GM18861 (cell line): ENCODE data around the gene MON2.
"Not testable (repeated sequence)": the region's sequence is repeated elsewhere in the genome, so short reads cannot be mapped to it uniquely, and the experiment has no call there.

Experiments
- ATAC-seq: cut with Tn5 transposase; IDR thresholded peaks from one replicate; pipeline ENCODE4 v1.9.1; 2021; ENCODE audit not compliant: unreplicated experiment

The MON2 gene

DNA sequence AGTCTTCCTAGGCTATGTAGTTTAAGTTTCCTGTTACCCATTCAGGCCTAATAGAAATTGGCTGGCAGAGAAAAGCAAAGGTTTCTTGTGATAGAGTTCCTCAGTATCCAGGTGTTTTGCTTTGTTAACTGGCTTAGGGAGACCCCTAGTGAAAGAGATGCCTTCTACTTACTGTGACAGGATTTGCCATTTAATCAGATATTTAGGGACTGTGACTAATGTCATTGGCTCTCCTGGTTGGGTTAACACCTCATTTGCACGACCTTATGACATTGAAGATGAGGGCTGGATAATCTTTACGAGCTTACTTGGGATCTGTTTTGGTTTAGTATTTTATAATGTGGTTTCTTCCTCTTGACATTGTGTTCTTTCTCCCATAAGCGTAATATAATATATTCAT, 5.8 kb downstream of the MON2 start:
- no peak for ATAC-seq

DNA sequence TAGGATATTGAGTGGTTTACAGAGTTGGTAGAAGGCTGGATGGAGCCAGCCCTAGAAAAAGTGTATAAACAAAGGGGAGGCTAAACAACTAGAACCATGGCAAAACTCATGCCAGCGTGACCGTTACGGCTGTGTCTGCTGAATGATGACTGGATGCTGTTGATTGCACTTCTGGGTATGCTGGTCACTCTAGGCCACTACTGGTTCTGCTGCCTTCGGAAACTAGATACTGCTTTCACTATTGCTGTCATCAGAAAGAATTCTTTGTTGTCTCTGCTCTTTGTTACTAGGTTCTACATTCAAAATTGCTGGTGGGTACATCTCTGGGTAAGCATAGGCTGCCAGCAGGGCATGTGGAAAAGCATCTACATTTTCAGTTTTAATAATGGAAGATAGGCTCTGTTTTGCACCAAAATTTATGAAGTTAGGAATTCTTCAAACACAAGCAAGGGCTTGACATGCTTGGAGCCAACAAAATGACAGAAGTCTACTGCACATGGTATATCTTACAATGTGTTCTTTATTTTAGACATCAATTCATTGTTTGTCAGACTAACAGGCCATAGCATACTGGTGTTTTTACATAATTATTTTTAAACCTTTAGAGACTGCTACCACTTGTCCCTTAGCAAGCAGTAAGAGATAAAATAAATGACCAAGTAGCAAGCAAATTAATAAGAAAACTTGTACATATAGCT, 15.4 kb downstream of the MON2 start:
- ATAC-seq = no peak

DNA sequence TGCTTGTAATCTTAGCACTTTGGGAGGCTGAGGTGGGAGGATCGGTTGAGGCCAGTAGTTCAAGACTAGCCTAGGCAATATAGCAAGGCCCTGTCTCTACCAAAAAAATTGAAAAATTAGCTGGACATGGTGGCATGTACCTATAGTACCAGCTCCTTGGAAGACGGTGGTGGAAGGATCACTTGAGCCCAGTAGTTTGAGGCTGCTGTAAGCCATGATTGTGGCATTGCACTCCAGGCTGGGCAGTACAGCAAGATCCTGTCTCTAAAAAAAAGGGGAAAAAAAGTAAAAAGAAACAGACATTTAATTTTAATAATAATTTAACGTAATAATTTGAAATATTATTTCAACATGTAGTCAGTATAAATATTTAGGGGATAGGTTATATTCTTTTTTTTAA, 16.1 kb downstream of the MON2 start:
- no peak for ATAC-seq

DNA sequence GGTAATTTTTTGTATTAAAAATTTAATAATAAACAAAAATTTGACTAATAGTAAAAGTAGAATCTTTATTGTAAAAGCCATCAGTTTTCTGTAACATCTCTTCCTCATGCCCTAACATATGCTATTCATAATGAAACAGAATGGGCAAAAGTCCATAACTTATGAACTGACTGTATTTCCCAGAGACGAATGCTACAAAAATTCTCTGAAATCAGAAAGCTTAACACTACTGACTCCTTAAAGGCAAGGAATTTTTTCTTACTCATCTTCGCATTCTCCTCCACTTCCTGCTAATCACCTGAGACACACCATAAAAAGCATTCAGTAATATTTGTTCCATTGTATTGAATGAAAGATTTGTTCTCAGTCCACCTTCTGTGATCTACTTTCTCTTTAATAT, 17.6 kb downstream of the MON2 start:
- ATAC-seq = peak; percentile 40

DNA sequence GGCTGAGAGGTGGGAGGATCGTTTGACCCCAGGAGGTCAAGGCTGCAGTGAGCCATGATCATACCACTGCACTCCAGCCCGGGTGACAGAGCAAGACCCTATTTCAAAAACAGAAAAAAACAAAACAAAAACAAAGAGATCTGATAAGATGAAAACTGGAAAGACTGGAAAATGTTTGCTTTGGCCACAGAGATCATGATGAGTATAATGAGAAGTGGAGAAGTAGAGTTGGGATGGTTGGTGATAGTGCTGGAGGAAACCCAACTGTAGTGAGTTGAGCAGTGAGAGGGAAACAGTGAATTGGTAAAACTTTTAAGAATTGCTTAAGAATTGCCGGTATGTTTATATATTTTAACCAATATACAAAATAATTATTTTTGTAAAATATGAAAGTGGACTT, 39.2 kb downstream of the MON2 start:
- no peak for ATAC-seq

DNA sequence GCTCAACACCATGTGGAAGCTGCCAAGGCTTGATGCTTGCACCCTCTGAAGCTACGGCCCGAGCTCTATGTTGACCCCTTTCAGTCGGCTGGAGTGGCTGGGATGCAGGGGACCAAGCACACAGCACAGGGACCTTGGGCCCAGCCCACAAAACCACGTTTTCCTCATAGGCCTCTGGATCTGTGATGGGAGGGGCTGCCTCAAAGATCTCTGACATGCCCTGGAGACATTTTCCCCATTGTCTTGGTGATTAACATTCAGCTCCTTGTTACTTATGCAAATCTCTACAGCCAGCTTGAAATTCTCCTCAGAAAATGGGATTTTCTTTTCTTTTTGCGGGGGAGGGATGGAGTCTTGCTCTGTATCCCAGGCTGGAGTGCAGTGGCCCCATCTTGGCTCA, 46.3 kb downstream of the MON2 start:
- no peak for ATAC-seq

DNA sequence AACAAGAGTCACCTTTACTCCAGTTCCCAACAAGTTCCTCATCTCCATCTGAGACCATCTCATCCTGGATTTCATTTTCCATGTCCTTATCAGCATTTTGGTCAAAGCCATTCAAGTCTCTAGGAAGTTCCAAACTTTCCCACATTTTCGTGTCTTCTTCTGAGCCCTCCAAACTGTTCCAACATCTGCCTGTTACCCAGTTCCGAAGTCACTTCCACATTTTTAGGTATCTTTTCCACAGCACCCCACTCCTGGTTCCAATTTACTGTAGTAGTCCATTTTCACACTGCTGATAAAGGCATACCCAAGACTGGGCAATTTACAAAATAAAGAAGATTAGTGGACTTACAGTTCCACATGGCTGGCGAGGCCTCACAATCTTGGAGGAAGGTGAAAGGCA, 47.5 kb downstream of the MON2 start:
- ATAC-seq = not testable (repeated sequence)

DNA sequence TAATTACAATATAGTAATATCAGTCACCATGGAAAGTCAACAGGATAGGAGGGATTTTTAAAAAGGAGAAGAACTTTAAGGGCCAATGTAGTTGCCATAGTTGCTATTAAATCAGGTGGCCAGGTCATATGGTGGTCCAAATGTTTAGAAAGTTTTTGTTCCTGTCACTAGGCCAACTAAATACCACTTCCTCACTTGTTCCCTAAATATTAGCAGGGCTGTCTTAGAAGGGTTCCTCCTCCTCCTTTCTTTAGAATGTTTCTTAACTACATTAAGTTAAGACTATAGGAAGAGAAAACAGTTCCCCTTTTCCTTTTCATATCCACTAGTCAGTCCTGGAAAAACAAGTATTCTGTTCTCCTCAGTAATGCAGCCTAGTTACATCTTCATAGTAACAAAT, 50.3 kb downstream of the MON2 start:
- no peak for ATAC-seq

DNA sequence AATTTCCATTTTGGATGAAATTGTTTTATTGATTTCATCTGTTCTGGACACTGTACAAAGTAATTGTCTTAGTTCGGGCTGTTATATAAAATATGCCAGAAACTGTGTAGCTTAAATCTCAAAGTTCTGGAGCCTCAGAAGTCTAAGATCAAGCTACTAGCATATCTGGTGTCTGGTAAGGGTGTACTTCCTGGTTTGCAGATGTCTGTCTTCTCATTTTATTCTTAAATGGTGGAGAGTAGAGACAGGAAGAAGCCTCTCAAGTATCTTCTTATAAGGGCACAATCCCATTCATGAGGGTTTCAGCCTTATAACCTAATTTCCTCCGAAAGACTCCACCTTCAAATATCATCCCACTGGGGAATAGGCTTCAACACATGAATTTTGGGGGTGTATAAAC, 51.3 kb downstream of the MON2 start:
- ATAC-seq = no peak

DNA sequence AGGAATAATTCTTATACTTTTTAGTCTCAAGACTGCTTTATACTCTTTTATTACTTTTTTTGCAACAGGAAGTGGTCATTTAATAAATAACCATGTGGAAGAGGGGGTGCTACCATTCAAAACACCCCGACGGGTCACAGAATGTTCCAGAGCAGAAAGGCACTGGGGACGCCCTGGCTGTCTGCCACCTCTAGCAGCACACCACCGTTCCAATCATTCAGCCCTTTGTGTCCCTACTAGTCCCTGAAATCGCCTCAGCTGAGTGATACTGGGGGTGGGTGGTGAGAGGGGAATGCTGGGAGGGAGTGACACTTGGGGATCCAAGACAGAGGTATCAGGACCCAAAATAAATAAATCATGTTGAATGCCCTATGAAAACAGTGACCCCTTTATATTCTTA, 52.4 kb downstream of the MON2 start:
- ATAC-seq = no peak

DNA sequence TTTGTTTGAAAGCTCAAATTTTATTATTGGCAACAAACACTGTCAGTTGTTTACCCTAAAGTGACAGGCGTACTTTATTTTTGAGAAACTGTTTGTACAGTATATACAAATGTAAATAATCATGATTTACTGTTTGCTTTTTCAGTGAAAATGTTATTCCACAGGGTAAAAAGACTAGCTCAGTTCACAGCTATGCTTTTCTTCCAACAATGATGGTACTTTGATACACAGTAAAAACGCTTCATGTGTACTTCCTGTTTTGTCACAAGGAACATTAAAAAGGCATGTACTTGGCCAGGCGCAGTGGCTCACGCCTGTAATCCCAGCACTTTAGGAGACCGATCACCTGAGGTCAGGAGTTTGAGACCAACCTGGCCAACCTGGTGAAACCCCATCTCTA, 53.7 kb downstream of the MON2 start:
- no peak for ATAC-seq

DNA sequence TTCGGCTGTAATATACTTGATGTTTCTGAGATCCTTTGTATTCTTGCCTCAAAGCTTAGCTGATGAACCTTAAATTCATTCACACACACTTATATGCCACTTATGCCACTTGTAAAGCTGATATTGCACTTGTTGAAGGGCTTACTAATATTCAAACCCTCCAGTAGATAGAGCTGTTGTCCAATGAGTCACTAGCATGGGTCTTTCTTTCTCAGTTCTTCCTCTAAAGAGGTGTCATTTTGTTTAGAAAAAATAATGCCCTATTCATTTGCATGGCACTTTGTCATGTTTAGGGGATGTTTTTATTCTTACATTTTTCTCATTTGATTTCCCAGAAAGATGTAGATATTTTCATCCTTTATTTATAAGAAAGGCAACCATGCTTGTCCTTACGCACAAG, 56.4 kb downstream of the MON2 start:
- peak; percentile 62 for ATAC-seq

DNA sequence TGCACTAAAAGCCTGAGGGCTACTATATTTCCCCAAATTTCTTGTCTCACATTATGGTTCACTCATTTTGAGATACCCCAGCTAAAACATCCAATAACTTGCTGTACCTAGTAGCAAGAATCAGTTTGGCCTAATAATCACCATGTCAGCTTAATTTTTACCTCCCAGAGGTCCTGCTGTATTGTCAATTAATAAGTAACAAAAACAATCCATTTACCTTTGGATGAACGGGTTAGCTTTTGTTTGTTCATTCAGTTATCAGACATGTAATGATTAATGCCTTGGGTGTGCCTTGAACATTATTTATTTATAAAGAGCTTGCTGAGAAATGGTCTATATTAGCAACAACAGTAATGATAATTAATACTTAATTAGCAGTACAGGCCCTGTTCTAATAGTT, 57.0 kb downstream of the MON2 start:
- no peak for ATAC-seq

DNA sequence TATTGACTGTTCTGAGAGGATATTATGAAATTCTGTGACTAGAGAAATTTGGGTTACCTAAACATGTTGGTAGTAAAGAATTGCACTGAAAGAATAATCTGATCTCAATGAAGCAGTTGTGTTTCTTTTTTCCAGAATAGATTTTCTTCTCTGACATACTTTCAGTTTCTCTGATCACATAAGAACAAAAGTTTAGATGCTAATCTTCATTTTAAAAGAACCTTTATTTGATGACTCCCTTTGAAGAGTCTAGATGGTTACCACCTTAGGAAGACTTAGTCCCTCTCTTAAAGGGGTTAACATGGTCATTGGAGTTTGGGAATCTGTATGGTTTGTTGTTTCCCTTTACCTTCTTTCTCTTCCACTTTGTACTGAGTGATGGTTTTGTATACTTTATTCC, 58.6 kb downstream of the MON2 start:
- no peak for ATAC-seq

DNA sequence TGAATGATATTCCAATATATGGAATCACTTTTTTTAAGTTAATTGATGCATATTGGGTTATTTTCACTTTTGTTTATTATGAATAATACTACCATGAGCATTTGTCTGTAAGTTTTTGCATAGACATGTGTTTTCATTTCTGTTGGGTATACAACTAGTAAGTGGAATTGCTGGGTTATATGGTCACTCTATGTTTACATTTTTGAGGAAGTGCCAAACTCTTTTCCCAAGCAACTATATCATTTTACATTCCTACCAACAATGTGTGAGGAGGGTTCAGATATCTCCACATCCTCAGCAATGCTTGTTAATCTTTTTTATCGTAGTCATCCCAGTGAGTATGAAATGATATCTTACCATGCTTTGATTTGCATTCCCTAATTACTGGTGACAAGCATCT, 64.0 kb downstream of the MON2 start:
- ATAC-seq = no peak

DNA sequence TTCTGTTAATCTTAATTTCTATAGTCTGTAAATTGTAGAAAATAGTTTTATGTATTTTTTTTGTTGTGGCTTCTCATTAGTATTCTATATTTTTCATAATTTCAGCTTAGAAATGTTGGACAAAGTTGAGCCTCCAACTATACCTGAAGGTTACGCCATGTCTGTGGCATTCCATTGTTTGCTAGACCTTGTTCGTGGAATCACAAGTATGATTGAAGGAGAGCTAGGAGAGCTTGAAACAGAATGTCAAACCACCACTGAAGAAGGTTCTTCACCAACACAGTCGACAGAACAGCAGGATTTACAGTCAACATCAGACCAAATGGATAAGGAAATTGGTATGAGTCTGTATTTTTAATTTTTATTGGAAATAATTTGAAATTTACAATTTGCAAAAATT, 65.7 kb downstream of the MON2 start:
- no peak for ATAC-seq

DNA sequence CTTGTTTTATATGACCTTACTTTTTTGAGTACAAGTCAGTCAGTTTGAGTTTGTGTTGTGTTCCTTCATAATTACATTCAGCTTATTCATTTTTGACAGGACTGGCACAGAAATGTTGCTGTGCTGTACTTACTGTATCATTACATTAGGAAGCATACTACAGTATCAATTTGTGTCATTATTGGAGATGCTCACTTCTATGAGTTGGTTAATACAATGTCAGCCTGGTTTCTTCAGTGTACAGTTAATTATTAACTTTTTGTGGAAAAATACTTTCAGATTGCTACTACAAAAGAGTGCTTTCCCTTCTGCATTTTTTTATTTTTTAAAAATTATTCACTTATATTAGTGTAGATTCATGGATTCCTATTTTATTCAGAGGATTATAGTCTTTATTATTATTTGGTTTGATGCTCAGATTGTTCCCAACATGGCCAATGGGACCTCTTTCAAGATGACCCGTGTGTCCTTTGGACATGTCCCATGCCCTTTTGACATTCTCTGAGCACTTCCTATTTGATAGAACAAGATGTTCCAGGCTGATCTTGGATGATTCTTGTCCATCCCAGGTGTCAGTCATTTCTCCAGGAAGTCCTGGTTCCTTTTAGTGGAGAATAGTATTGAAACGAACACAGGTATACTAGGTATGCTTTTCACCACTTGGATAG, 66.6 kb downstream of the MON2 start:
- ATAC-seq = peak; percentile 45

DNA sequence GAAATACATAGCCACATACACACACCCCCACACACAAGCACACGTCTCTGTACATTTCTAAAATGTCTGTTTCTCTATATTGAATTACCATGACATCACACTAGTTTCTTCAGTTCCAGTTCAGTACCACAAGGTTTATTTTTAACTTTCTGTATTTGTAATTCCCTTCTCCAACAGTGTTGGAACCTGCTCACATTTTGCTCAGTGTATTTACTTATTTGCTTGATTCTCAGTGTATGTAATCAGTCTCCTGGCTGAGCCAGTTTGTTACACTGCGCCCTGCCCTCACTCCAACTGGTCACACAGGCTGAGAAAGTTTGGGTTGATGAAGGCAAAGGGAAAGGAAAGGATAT, 67.1 kb downstream of the MON2 start:
- ATAC-seq = peak; percentile 32

DNA sequence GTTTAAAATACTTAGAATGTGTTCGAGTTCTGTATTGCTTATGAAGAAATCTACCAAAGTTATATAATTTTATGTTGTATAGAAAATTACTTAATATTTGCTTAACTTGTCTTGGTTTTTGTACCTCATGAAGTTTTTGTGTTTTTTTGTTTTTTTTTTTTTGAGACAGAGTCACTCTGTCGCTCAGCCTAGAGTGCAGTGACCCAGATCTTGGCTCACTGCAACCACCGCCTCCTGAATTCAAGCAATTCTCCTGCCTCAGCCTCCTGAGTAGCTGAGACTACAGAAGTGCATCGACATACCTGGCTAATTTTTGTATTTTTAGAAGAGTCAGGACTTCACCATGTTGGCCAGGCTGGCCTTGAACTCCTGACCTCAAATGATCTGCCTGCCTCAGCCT, 69.9 kb downstream of the MON2 start:
- no peak for ATAC-seq

DNA sequence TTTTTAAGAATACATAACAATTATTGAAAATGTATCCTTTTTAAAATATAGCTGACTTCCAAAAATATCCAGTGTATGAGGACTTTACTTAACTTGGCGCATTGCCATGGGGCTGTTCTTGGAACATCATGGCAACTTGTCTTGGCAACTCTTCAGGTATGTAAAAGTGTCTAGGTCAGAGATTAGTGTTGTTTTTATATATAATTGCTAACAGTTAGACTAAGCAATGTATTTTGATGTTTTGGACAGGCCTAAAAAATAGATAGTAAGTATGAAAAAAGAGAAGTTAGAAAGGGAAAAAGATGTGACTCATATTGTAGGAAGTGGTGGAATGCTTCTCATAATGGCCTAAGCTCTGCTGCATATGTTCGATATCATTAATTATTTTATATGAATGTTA, 70.9 kb downstream of the MON2 start:
- no peak for ATAC-seq

DNA sequence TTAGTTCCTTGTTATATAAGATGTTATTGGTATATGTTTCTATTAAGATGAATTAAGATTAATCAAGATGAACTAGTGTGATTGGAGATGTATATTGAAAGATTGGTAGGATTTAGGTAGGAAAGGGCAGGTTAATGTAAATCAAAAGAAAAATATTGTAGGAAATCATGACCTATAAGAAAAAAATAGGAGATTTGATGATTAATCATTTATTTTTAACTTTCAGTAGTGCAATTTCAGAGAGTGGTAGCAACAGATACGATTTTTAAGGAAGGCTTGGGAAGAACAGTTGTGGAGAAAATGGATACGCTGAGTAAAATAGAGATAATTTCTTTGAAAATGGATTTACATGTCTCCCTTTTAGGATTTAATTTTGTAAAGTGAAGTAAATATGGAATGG, 73.7 kb downstream of the MON2 start:
- no peak for ATAC-seq

DNA sequence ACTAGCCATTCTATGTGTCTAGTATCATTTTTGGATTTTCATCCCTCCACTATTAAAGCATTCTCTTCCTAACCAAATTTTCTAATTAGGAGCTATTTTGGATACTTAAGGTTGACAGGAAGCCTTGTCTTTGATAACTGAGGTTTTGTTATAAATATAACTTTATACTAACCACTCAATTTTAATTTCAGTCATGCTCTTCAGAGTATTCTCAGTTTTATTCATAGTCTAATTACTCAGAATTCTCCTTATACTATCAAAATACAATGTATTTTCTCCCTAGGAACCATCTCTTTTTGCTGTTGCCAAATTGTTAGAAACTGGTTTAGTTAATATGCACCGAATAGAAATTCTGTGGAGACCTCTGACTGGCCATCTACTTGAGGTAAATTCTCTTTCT, 76.2 kb downstream of the MON2 start:
- no peak for ATAC-seq

DNA sequence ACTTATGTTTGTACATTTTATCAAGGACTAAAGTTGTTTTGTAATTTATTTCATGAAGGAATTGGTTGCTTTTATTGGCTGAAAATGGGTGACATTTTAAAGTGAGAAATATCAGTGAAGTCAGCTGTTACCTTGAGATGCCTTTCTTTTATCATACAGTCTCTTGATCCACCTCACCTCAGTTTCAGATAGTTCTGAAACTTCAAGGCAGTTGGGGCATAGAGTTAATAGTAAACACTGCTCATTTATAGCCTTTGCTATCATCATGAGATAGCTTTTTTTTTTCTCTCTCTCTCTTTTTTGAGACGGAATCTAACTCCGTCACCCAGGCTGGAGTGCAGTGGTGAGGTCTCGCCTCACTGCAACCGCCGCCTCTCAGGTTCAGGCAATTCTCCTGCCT, 76.7 kb downstream of the MON2 start:
- no peak for ATAC-seq
